ENCODE measurements around the gene CEACAM20. TPM values are rescaled to one million over a fixed set of nuclear protein-coding genes. Genes with fewer than 3 reads are reported as not detected.

The CEACAM20 gene
- total and polyA plus RNA-seq, 10 of the 15 experiments (the other 5 are each of a cell fraction or from before 2014, with no cell fraction given), result not detected

- H3K4me1 ChIP-seq (ENCODE audit: control insufficient read depth, insufficient read depth, low read length), result no peaks in the 10 kb centered on the region
- no peak overlapping the region for H3K9ac ChIP-seq (ENCODE audit: control insufficient read depth, insufficient read depth, low read length)
- BruUV-seq (replicated peaks), result no TSS peak
- ChIA-PET RAD21 (ENCODE audit: unreplicated experiment) (interaction anchor here (0.6 to 1.0 kb wide), 4 partner anchors 77 to 623 kb away, joined by 3 to 6 read pairs (median 4); no protein-coding TSS in a partner anchor), SMC1A (ENCODE audit: uncharacterized antibody, unreplicated experiment) (interaction anchor here (0.6 to 1.3 kb wide), 4 partner anchors 77 to 1718 kb away, joined by 3 to 4 read pairs (median 3); no protein-coding TSS in a partner anchor), POLR2A (no interaction called here), CTCF (interaction anchor here (1.0 to 2.4 kb wide), 11 partner anchors 11 to 206 kb away, joined by 3 to 14 read pairs (median 4); no protein-coding TSS in a partner anchor)
- H3K27me3 ChIP-seq (replicated peaks in 1 of 2; ENCODE audit: control insufficient read depth in 2 of 2, insufficient read depth in 2 of 2, low read length in 1 of 2), result no peaks in the 10 kb centered on the region; a peak in 1 of 4 replicates
- H4K20me1 ChIP-seq (ENCODE audit: control insufficient read depth, insufficient read depth), result no peaks in the 10 kb centered on the region
- no peaks in the 10 kb centered on the region for H3K36me3 ChIP-seq (ENCODE audit: control insufficient read depth in 2 of 2, insufficient read depth in 2 of 2, low read length in 1 of 2)
- no peaks in the 10 kb centered on the region for H3K9me3 ChIP-seq (replicated peaks; ENCODE audit: control insufficient read depth, insufficient read depth, low read length)
- ATAC-seq, result peak; percentile 52; the same call in 2 of the 3 replicates
- intact Hi-C loops (cut with micrococcal nuclease; ENCODE audit: unreplicated experiment) (no loop called here), in situ Hi-C loops (cut with MboI) (no loop called here)
- no peak for FAIRE-seq
- H3K27ac ChIP-seq (ENCODE audit: control insufficient read depth, insufficient read depth), result no peak overlapping the region
- no peak overlapping the region for H3K4me2 ChIP-seq (ENCODE audit: control insufficient read depth, insufficient read depth)
- DNase-seq (ENCODE audit: low read depth, low spot score), result no peak
- no peak overlapping the region for H3K4me3 ChIP-seq
- no peaks in the 10 kb centered on the region for H3K79me2 ChIP-seq (ENCODE audit: control insufficient read depth, insufficient read depth, low read length)
- 40% methylated on average over 8 of the region's 8 CpGs for WGBS (ENCODE audit: insufficient coverage, insufficient replicate concordance, low lambda C conversion rate, missing lambda C conversion rate)
- 0 out of 2 replicates have a peak, but pooled peaks have one; percentile 42 for TF ChIP-seq RAD21 (IDR thresholded peaks at IDR 0.05; ENCODE audit: insufficient read depth, low read depth, low read length)
- no peak for TF ChIP-seq NR2F1 (conservative IDR thresholded peaks at IDR 0.05)
- no peak for TF ChIP-seq E4F1 (IDR thresholded peaks at IDR 0.05; ENCODE audit: borderline replicate concordance, partially characterized antibody)
- no peak for TF ChIP-seq KDM1A (IDR thresholded peaks at IDR 0.05; ENCODE audit: borderline replicate concordance)
- TF ChIP-seq SMAD5 (IDR thresholded peaks at IDR 0.05; ENCODE audit: low read depth), result no peak
- no peak for TF ChIP-seq JUND (IDR thresholded peaks at IDR 0.05; ENCODE audit: low read depth, low read length)
- no peak for TF ChIP-seq EGR1 (IDR thresholded peaks at IDR 0.05; ENCODE audit: borderline replicate concordance in 1 of 2, low read depth in 2 of 2, low read length in 2 of 2)
- TF ChIP-seq CTCF (IDR thresholded peaks at IDR 0.05 in 2 of 3, conservative IDR thresholded peaks at IDR 0.05 in 1 of 3; ENCODE audit: control insufficient read depth in 2 of 3, extremely low read depth in 1 of 3, insufficient read depth in 1 of 3, low read depth in 3 of 3, low read length in 3 of 3), result peak; percentile 35 to 53 (median 38); a peak in 5 of 6 replicates
- no peak for TF ChIP-seq HDAC2 (IDR thresholded peaks at IDR 0.05)
- no peak for TF ChIP-seq REST (IDR thresholded peaks at IDR 0.05; ENCODE audit: low read depth, low read length)
- no peak overlapping the region for H2AFZ ChIP-seq (ENCODE audit: control insufficient read depth, low read depth, low read length)
These were observed 47.5 kb upstream of the CEACAM20 start for GRCh38 chr19:44576843-44577565.

Measured in GM12878 (cell line).